Right atrium auricular region (tissue), 2 donors: ENCODE data around the gene STUM. TPM values are rescaled to one million over a fixed set of nuclear protein-coding genes. Genes with fewer than 3 reads are reported as not detected.
A peak's percentile ranks its signal among the peaks of the same experiment; 100 is the strongest.

Source experiments
- DNase-seq: peaks from one replicate; pipeline ENCODE4 v3.0.0-alpha.2; 2019; ENCODE audit warnings: low spot score
- H3K27ac ChIP-seq, 2 donors: fragments of 200-600 bp; sonication (generic); 1 replicate in 1 of 2; 2 replicates in 1 of 2; pipeline ENCODE4 v1.5.1; 2016 to 2019
- H3K27me3 ChIP-seq, 2 donors: fragments of 200-600 bp; sonication (generic); one replicate each; pipeline versions ENCODE4 v1.5.1 to v1.6.0; 2017 to 2019
- H3K36me3 ChIP-seq: fragments of 200-600 bp; sonication (generic); one replicate; pipeline ENCODE4 v1.5.1; 2016
- H3K4me1 ChIP-seq, 2 donors: fragments of 200-600 bp; sonication (generic); one replicate each; pipeline versions ENCODE4 v1.5.1 to v1.6.0; 2017 to 2019
- H3K4me3 ChIP-seq, 2 donors: fragments of 200-600 bp; sonication (generic); 1 replicate in 1 of 2; 2 replicates in 1 of 2; pipeline ENCODE4 v1.5.1; 2017 to 2019; ENCODE audit warnings: mild to moderate bottlenecking in 1 of 2, moderate library complexity in 1 of 2
- H3K9me3 ChIP-seq, 2 donors: fragments of 200-600 bp; sonication (generic); one replicate each; pipeline ENCODE4 v1.5.1; 2019
- CTCF ChIP-seq, 2 donors: fragments of 200-600 bp; sonication (generic); IDR thresholded peaks; one replicate each; pipeline ENCODE4 v1.5.1; 2019; ENCODE audit warnings: antibody characterized with exemption in 2 of 2
- total RNA-seq, 2 donors: library from RNA; depleted of rRNA; stranded (reverse); fragments of >200 nt; gene quantifications; one replicate each; pipeline ENCODE4 v1.1.0, GENCODE V29; 2016

STUM gene
- total RNA-seq, 2 donors from 2014 or later, result 0.43 to 0.70 TPM

GRCh38 chr1:226545836-226546596, 2.5 kb upstream of the STUM start:
- no peaks in the 10 kb centered on the region for H3K27me3 ChIP-seq
- H3K4me1 ChIP-seq, result peaks cover 0 to 66% of the 10 kb centered on the region in 2 donors
- no peak for DNase-seq
- H3K4me3 ChIP-seq, result no peak overlapping the region
- no peaks in the 10 kb centered on the region for H3K9me3 ChIP-seq
- no peaks in the 10 kb centered on the region for H3K36me3 ChIP-seq
- TF ChIP-seq CTCF (IDR thresholded peaks at IDR 0.05), result no peak
- H3K27ac ChIP-seq, result peak overlapping the region; percentile 33 to 49

GRCh38 chr1:226546926-226547325, 1.6 kb upstream of the STUM start:
- Histone ChIP-seq H3K4me1 (peaks cover 0 to 67% of the 10 kb centered on the region in 2 donors), H3K9me3 (no peaks in the 10 kb centered on the region), H3K4me3 (no peak overlapping the region), H3K36me3 (no peaks in the 10 kb centered on the region), H3K27ac (no peak overlapping the region), H3K27me3 (no peaks in the 10 kb centered on the region)
- TF ChIP-seq CTCF (IDR thresholded peaks at IDR 0.05), result no peak
- DNase-seq, result no peak

GRCh38 chr1:226547754-226548191, 791 bp upstream of the STUM start:
- no peaks in the 10 kb centered on the region for H3K9me3 ChIP-seq
- H3K4me1 ChIP-seq, result peaks cover 0 to 60% of the 10 kb centered on the region in 2 donors
- H3K27ac ChIP-seq, result no peak overlapping the region
- no peaks in the 10 kb centered on the region for H3K36me3 ChIP-seq
- peak; percentile 86 to 92 for TF ChIP-seq CTCF (IDR thresholded peaks at IDR 0.05)
- H3K4me3 ChIP-seq, result peak overlapping the region in 1 of 2 donors; percentile 60
- peak; percentile 87 for DNase-seq
- no peaks in the 10 kb centered on the region for H3K27me3 ChIP-seq

- Histone ChIP-seq H3K9me3 (no peaks in the 10 kb centered on the region), H3K4me1 (peaks cover 0 to 53% of the 10 kb centered on the region in 2 donors), H3K4me3 (peak overlapping the region; percentile 31 to 60), H3K27me3 (no peaks in the 10 kb centered on the region), H3K27ac (peak overlapping the region; percentile 36 to 49), H3K36me3 (no peaks in the 10 kb centered on the region)
- TF ChIP-seq CTCF (IDR thresholded peaks at IDR 0.05), result no peak
- no peak for DNase-seq
Observed at GRCh38 chr1:226549094-226549936, 751 bp downstream of the STUM start.

GRCh38 chr1:226549937-226550671, 1.5 kb downstream of the STUM start:
- Histone ChIP-seq H3K9me3 (no peaks in the 10 kb centered on the region), H3K27me3 (no peaks in the 10 kb centered on the region), H3K4me3 (peak overlapping the region; percentile 31 to 60), H3K4me1 (peaks cover 0 to 52% of the 10 kb centered on the region in 2 donors), H3K36me3 (no peaks in the 10 kb centered on the region), H3K27ac (peak overlapping the region; percentile 9 to 49)
- DNase-seq, result no peak
- TF ChIP-seq CTCF (IDR thresholded peaks at IDR 0.05), result peak in 1 of 2 donors; percentile 37
